Measurements from ENCODE around the gene PKP3.

PKP3 gene

GRCh38 chr11:438101-438844 is 44.3 kb downstream of the PKP3 start:
- intact Hi-C loops (cut with DNase I) = no loop called here

GRCh38 chr11:439315-440064 is 45.5 kb downstream of the PKP3 start:
- DNase-seq = peak in 2 of 10 donors; percentile 58 to 67

More at GRCh38 chr11:438101-438844, 44.3 kb downstream of the PKP3 start:
- DNase-seq = peak in 1 of 10 donors; percentile 55

GRCh38 chr11:440065-441042 is 46.3 kb downstream of the PKP3 start:
- DNase-seq = peak in 3 of 10 donors; percentile 33 to 84 (median 64)
- intact Hi-C loops (cut with DNase I) = no loop called here

More at GRCh38 chr11:439315-440064, 45.5 kb downstream of the PKP3 start:
- intact Hi-C loops (cut with DNase I) = no loop called here

- intact Hi-C loops (cut with DNase I) = no loop called here
- peak in 1 of 10 donors; percentile 68 for DNase-seq
Measured at GRCh38 chr11:441043-441417, 47.0 kb downstream of the PKP3 start.

GRCh38 chr11:441418-442274 is 47.6 kb downstream of the PKP3 start, which contains the start of gene ANO9:
Gene ANO9 (minus strand): TSS chr11:442011. CDS start chr11:441926, 85 bp downstream.
- DNase-seq = peak in 2 of 10 donors; percentile 57 to 69
- intact Hi-C loops (cut with DNase I) = no loop called here

- DNase-seq = peak in 2 of 10 donors; percentile 26 to 66
- intact Hi-C loops (cut with DNase I) = no loop called here
Measured at GRCh38 chr11:442611-443081, 48.6 kb downstream of the PKP3 start.

GRCh38 chr11:443542-444199 is 49.7 kb downstream of the PKP3 start:
- DNase-seq = peak in 2 of 10 donors; percentile 31 to 52
- intact Hi-C loops (cut with DNase I) = no loop called here

GRCh38 chr11:444396-445144 is 50.6 kb downstream of the PKP3 start:
- DNase-seq = peak in 3 of 10 donors; percentile 37 to 76 (median 67)
- intact Hi-C loops (cut with DNase I) = loop anchor here (5.0 kb wide), 2 partner anchors 72 to 73 kb away; no protein-coding TSS in a partner anchor

- DNase-seq = peak in 2 of 10 donors; percentile 46 to 69
- intact Hi-C loops (cut with DNase I) = loop anchor here (5.0 kb wide), 2 partner anchors 71 to 74 kb away; no protein-coding TSS in a partner anchor
Measured at GRCh38 chr11:445765-446588, 52.0 kb downstream of the PKP3 start.

GRCh38 chr11:446891-447290 is 52.9 kb downstream of the PKP3 start:
- intact Hi-C loops (cut with DNase I) = loop anchor here (5.0 kb wide), 2 partner anchors 70 to 75 kb away; no protein-coding TSS in a partner anchor
- peak in 2 of 10 donors; percentile 69 to 70 for DNase-seq

- intact Hi-C loops (cut with DNase I) = loop anchor here (5.0 kb wide), 2 partner anchors 69 to 76 kb away; no protein-coding TSS in a partner anchor
- DNase-seq = peak; percentile 85 to 99 (median 92)
Measured at GRCh38 chr11:447923-448731, 54.1 kb downstream of the PKP3 start.

- intact Hi-C loops (cut with DNase I) = loop anchor here (1.0 to 5.0 kb wide), 3 partner anchors 56 to 78 kb away; no protein-coding TSS in a partner anchor
- peak; percentile 94 to 99 (median 96) for DNase-seq
Measured at GRCh38 chr11:449889-450808, 56.1 kb downstream of the PKP3 start, which contains the start of gene PTDSS2. Gene PTDSS2 (plus strand): TSS chr11:450279. CDS start chr11:450456, 177 bp downstream.

- intact Hi-C loops (cut with DNase I) = loop anchor here (1.0 kb wide), 1 partner anchor 55 kb away; no protein-coding TSS in a partner anchor
- peak; percentile 58 to 96 (median 72) for DNase-seq
Measured at GRCh38 chr11:450809-451451, 56.9 kb downstream of the PKP3 start.

- intact Hi-C loops (cut with DNase I) = no loop called here
Measured at GRCh38 chr11:451738-452137, 57.7 kb downstream of the PKP3 start.

More at GRCh38 chr11:451738-452137, 57.7 kb downstream of the PKP3 start:
- no peak for DNase-seq
